BLaER1 treated with 17β-estradiol and CSF1 and Interleukin-3, amounts not matched to agents 10 nM and 100 nM (cell line): ENCODE data around the gene KNTC1.
"Not testable (repeated sequence)": the region's sequence is repeated elsewhere in the genome, so short reads cannot be mapped to it uniquely, and the experiment has no call there.

ENCODE experiments used
- H3K27ac ChIP-seq, 11 experiments: shearing (Covaris generic); formaldehyde crosslinking; 2 replicates each; pipeline ENCODE4 v1.8.1; 2022
- H3K27me3 ChIP-seq, 11 experiments: shearing (Covaris generic); formaldehyde crosslinking; 2 replicates each; pipeline ENCODE4 v1.8.1; 2022
- H3K36me3 ChIP-seq, 11 experiments: shearing (Covaris generic); formaldehyde crosslinking; 2 replicates each; pipeline ENCODE4 v1.8.1; 2022
- H3K4me1 ChIP-seq, 10 experiments: shearing (Covaris generic); formaldehyde crosslinking; 2 replicates each; pipeline ENCODE4 v1.8.1; 2022
- H3K4me2 ChIP-seq, 11 experiments: shearing (Covaris generic); formaldehyde crosslinking; 2 replicates each; pipeline ENCODE4 v1.8.1; 2022
- H3K4me3 ChIP-seq, 10 experiments: shearing (Covaris generic); formaldehyde crosslinking; 2 replicates each; pipeline ENCODE4 v1.8.1; 2022
- H3K9ac ChIP-seq, 11 experiments: shearing (Covaris generic); formaldehyde crosslinking; 2 replicates each; pipeline ENCODE4 v1.8.1; 2022
- H3K9me3 ChIP-seq, 11 experiments: shearing (Covaris generic); formaldehyde crosslinking; replicated peaks in 1 of 11; 2 replicates each; pipeline ENCODE4 v1.8.1; 2022
- H4K20me1 ChIP-seq, 11 experiments: shearing (Covaris generic); formaldehyde crosslinking; 2 replicates each; pipeline ENCODE4 v1.8.1; 2022
- Cebpa-rat ChIP-seq, 11 experiments: shearing (Covaris generic); IDR thresholded peaks; 2 replicates each; pipeline ENCODE4 v1.8.1; 2022

The KNTC1 gene

DNA sequence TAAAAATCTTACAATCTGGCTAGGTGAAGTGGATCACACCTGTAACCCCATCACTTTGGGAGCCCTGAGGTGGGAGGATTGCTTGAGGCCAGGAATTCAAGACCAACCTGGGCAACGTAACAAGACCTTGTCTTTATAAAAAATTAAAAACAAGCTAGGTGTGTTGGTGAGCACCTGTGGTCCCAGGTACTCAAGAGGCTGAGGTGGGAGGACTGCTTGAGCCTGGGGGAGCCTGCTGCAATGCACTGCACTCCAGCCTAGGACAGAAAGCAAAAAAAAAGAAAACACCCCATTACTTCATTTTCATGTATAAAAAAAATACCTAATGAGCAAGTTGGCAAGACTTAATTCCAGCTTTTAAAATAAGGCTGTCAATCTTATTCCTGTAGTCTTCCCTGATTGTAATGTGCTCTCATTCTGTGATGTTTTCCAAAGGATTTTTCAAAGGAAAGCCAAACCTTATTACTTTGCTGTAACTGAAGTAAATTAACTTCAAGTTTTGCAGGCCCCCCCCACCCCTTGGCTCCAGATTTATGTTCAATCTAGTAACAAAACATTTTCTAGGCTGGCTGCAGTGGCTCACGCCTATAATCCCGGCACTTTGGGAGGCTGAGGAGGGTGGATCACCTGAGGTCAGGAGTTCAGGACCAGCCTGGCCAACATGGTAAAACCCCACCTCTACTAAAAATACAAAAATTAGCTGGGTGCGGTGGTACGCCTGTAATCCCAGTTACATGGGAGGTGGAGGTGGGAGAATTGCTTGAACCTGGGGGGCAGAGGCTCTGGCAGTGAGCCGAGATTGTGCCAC lies 23.1 kb upstream of the KNTC1 start:
- H3K9ac ChIP-seq = no peak overlapping the region
- peak overlapping the region in 1 of 11 experiments; percentile 70; a peak in 3 of 22 replicates for H3K27ac ChIP-seq
- no peak overlapping the region for H3K4me3 ChIP-seq
- H4K20me1 ChIP-seq = peaks cover 24 to 72% (median 57%) of the 10 kb centered on the region in 11 experiments
- no peaks in the 10 kb centered on the region for H3K9me3 ChIP-seq
- no peaks in the 10 kb centered on the region for H3K27me3 ChIP-seq
- peaks cover 62 to 68% (median 64%) of the 10 kb centered on the region in 11 experiments for H3K36me3 ChIP-seq
- peaks cover 22 to 74% (median 38%) of the 10 kb centered on the region in 10 experiments for H3K4me1 ChIP-seq
- TF ChIP-seq Cebpa-rat (IDR thresholded peaks at IDR 0.05) = no peak
- H3K4me2 ChIP-seq = 0 out of 22 replicates have a peak overlapping the region, but pooled peaks of 1 of the 11 experiments have one; percentile 6

DNA sequence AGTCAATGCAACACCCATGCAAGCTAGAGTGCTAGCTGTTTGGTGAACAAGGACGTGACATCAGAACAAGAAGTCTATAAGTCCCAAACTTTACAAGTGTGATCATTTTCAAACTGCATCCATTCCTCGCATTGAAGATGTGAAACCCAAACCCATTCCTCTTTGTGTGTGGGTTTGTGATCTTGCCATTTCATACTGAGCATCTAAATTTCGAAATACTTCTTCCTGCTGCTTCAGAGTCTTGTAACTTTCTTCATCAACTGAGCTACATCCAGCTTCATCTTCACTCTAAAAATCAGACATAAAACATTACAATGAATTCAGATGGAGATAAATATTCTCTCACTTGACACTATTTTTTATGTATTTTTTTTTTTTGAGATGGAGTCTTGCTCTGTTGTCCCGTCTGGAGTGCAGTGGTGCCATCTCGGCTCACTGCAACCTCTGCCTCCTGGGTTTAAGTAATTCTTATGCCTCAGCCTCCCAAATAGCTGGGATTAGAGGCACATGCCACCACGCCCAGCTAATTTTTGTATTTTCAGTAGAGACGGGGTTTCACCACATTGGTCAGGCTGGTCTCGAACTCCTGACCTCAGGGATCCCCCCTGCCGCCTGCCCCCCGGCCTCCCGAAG lies 21.5 kb upstream of the KNTC1 start:
- H3K27me3 ChIP-seq = no peaks in the 10 kb centered on the region
- H3K4me3 ChIP-seq = no peak overlapping the region
- H3K27ac ChIP-seq = peak overlapping the region in 8 of 11 experiments; percentile 29 to 70 (median 48); a peak in 13 of 22 replicates
- H3K4me2 ChIP-seq = peak overlapping the region in 7 of 11 experiments; percentile 8 to 49 (median 31); a peak in 10 of 22 replicates
- H4K20me1 ChIP-seq = peaks cover 39 to 77% (median 68%) of the 10 kb centered on the region in 11 experiments
- no peaks in the 10 kb centered on the region for H3K9me3 ChIP-seq
- peak overlapping the region in 7 of 11 experiments; percentile 1 to 56 (median 46); a peak in 10 of 22 replicates for H3K9ac ChIP-seq
- peaks cover 77 to 84% (median 79%) of the 10 kb centered on the region in 11 experiments for H3K36me3 ChIP-seq
- peaks cover 16 to 68% (median 32%) of the 10 kb centered on the region in 10 experiments for H3K4me1 ChIP-seq
- TF ChIP-seq Cebpa-rat (IDR thresholded peaks at IDR 0.05) = peak in 6 of 11 experiments; percentile 6 to 52 (median 34); a peak in 3 of 22 replicates

GRCh38 chr12:122506393-122506938 lies 20.6 kb upstream of the KNTC1 start:
- Histone ChIP-seq H3K9ac (peak overlapping the region in 2 of 11 experiments; percentile 10 to 56; a peak in 3 of 22 replicates), H3K4me3 (no peak overlapping the region), H3K9me3 (no peaks in the 10 kb centered on the region), H3K27me3 (no peaks in the 10 kb centered on the region), H3K27ac (peak overlapping the region in 8 of 11 experiments; percentile 28 to 70 (median 48); a peak in 10 of 22 replicates), H4K20me1 (peaks cover 49 to 86% (median 78%) of the 10 kb centered on the region in 11 experiments), H3K4me2 (peak overlapping the region in 4 of 11 experiments; percentile 8 to 49 (median 34); a peak in 7 of 22 replicates), H3K4me1 (peaks cover 11 to 64% (median 30%) of the 10 kb centered on the region in 10 experiments), H3K36me3 (peaks cover 86 to 93% (median 89%) of the 10 kb centered on the region in 11 experiments)
- no peak for TF ChIP-seq Cebpa-rat (IDR thresholded peaks at IDR 0.05)

GRCh38 chr12:122508163-122508562 lies 18.9 kb upstream of the KNTC1 start:
- H3K4me3 ChIP-seq = no peak overlapping the region
- H3K9me3 ChIP-seq = no peaks in the 10 kb centered on the region
- H3K4me2 ChIP-seq = no peak overlapping the region
- peaks cover 0 to 47% (median 13%) of the 10 kb centered on the region in 10 experiments; a peak in 15 of 20 replicates for H3K4me1 ChIP-seq
- H3K27ac ChIP-seq = no peak overlapping the region
- no peaks in the 10 kb centered on the region; a peak in 1 of 22 replicates for H3K27me3 ChIP-seq
- H3K36me3 ChIP-seq = peaks cover 99 to 100% (median 100%) of the 10 kb centered on the region in 11 experiments
- H3K9ac ChIP-seq = no peak overlapping the region
- no peak for TF ChIP-seq Cebpa-rat (IDR thresholded peaks at IDR 0.05)
- peaks cover 65 to 100% (median 94%) of the 10 kb centered on the region in 11 experiments for H4K20me1 ChIP-seq

GRCh38 chr12:122513028-122513427 lies 14.0 kb upstream of the KNTC1 start:
- not testable (repeated sequence) for H3K9me3 ChIP-seq, H3K4me1 ChIP-seq, H3K4me2 ChIP-seq, H3K27ac ChIP-seq, H3K4me3 ChIP-seq, H3K27me3 ChIP-seq, H3K9ac ChIP-seq
- Histone ChIP-seq H3K36me3 (peaks cover 97 to 100% (median 100%) of the 10 kb centered on the region in 11 experiments), H4K20me1 (peaks cover 93 to 100% (median 100%) of the 10 kb centered on the region in 11 experiments)

DNA sequence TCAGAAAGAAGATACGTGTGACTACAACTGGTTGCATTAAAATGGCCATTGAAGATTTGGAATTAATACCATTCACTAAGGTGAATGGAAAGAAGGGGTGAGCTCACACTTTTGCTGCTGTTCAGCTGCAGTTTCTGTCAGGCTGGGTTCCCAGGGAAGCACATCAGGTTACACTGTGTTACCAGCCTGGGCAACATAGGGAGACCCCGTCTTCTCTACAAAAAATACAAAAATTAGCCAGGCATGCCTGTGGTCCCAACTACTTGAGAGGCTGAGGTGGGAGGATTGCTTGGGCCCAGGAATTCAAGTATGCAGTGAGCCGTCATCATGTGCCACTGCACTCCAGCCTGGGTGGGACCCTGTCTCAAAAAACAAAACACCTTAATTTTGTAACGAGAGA lies 13.4 kb upstream of the KNTC1 start:
- peaks cover 97 to 100% (median 100%) of the 10 kb centered on the region in 11 experiments for H3K36me3 ChIP-seq
- TF ChIP-seq Cebpa-rat (IDR thresholded peaks at IDR 0.05) = no peak
- H4K20me1 ChIP-seq = peaks cover 94 to 100% (median 100%) of the 10 kb centered on the region in 11 experiments
- peak overlapping the region in 1 of 11 experiments; percentile 5; a peak in 1 of 22 replicates for H3K9ac ChIP-seq
- H3K4me2 ChIP-seq = no peak overlapping the region
- no peaks in the 10 kb centered on the region; a peak in 1 of 22 replicates for H3K27me3 ChIP-seq
- H3K4me3 ChIP-seq = no peak overlapping the region
- H3K27ac ChIP-seq = no peak overlapping the region
- no peaks in the 10 kb centered on the region for H3K9me3 ChIP-seq
- H3K4me1 ChIP-seq = no peaks in the 10 kb centered on the region

GRCh38 chr12:122515275-122515674 lies 11.8 kb upstream of the KNTC1 start:
- no peaks in the 10 kb centered on the region for H3K9me3 ChIP-seq
- H3K36me3 ChIP-seq = peaks cover 97 to 100% (median 100%) of the 10 kb centered on the region in 11 experiments
- H3K4me1 ChIP-seq = no peaks in the 10 kb centered on the region
- H3K27ac ChIP-seq = no peak overlapping the region
- no peak overlapping the region for H3K4me3 ChIP-seq
- no peaks in the 10 kb centered on the region; a peak in 1 of 22 replicates for H3K27me3 ChIP-seq
- H3K4me2 ChIP-seq = no peak overlapping the region
- peaks cover 93 to 100% (median 100%) of the 10 kb centered on the region in 11 experiments for H4K20me1 ChIP-seq
- no peak overlapping the region for H3K9ac ChIP-seq
- no peak for TF ChIP-seq Cebpa-rat (IDR thresholded peaks at IDR 0.05)

- Histone ChIP-seq H3K27ac (no peak overlapping the region), H3K9me3 (no peaks in the 10 kb centered on the region), H3K4me2 (no peak overlapping the region), H3K9ac (no peak overlapping the region), H4K20me1 (peaks cover 93 to 100% (median 100%) of the 10 kb centered on the region in 11 experiments), H3K4me3 (no peak overlapping the region), H3K36me3 (peaks cover 97 to 100% (median 100%) of the 10 kb centered on the region in 11 experiments), H3K4me1 (peaks cover 0 to 3% (median 0%) of the 10 kb centered on the region in 10 experiments; a peak in 4 of 20 replicates), H3K27me3 (no peaks in the 10 kb centered on the region; a peak in 1 of 22 replicates)
- TF ChIP-seq Cebpa-rat (IDR thresholded peaks at IDR 0.05) = no peak
These were observed 10.3 kb upstream of the KNTC1 start for GRCh38 chr12:122516544-122517361.
